ENCODE measurements around the gene MMP7.

MMP7 gene

DNA sequence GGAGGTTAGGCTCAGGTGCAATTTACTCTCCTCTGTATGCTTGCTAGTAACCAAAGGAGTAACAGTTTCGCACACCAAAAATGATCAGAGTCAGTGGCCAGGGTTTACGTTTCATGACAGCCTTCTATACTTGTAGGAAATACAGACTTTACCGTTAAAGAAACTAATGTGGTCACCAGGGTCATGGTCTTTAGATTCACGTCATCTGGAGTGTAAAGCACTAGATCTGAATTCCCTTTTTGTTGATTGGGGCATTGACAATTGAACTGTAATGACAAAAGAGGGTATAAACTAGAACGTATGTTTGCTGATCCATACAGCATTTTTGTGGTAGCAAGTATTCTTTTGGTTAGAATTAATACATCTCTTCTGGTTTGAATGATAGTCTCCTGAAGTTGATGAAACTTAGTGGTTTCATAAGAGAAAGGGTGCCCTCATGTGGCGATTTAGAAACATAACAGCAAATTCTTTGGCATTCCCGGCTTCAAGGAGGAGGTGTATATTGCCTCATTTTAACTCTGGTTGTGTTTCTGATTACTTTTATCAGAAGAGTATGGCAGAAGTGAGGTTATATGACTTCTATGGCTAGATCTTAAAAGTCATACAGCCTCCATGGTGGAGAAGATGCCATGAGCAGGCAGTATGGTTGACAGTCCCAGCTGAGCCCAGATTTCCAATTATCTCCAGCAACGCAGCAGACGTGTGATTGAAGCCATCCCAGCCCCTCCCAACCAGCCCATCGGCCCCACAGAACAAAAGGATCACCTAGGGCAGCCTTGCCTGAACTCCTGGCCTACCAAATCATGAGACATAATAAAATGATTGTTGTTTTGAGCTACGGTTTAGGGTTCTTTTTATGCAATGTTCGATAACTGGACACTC lies 35.1 kb downstream of the MMP7 start:
- DNase-seq (ENCODE audit: low read depth in 2 of 2): peak in 1 of 2 donors; percentile 29

DNA sequence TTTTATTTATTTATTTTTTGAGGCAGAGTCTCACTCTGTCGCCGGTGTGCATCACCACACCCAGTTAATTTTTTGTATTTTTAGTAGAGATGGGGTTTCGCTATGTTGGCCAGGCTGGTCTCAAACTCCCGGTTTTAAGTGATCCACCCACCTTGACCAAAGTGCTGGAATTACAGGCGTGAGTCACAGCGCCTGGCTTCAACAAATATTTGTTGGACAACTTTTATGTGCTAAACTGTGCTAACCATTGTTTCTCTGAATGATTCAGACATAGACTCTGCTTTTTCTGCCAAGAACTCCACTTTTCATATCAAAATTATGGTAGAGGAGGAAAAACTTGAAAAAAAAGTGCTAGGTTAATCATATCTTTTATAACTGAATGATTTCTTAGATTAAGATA lies 36.3 kb downstream of the MMP7 start:
- no peak for DNase-seq (ENCODE audit: low read depth in 2 of 2)

DNA sequence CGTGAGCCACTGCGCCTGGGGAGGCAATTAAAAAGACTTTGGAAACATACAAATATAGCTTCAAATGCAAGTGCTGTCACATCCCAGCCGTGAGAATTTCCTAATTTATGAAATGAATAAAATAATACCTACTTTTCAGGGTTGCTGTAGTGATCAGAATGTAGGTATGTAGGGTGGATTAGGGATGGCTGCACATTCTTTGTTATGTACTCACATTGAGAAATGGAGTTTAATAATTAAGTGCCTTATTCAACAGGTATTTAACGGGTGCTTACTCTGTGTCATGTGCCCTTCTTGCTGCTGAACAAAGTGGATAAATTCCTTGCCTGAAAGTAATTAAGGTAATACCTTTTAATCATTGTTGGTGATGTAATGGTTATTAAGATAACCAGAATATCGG lies 37.0 kb downstream of the MMP7 start:
- no peak for DNase-seq (ENCODE audit: low read depth in 2 of 2)

DNA sequence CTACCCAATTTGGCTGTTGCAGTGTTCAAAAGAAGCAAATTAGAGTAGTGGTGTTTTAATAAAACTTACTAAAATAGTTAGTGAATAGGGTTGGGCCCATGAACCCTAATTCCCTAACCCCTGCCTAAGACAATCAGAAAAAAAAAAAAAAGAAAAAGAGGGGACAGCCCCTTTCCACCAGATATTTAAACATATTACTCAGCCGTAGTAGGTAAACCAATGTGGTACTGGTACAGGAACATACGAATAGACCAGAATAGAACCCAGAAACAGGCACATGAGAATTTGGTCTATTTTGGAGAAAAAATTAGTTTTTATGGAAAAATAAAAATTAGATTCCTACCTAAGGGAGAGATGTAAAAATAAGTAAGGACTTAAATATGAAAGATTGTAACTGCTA lies 38.6 kb downstream of the MMP7 start:
- no peak for DNase-seq (ENCODE audit: low read depth in 2 of 2)

DNA sequence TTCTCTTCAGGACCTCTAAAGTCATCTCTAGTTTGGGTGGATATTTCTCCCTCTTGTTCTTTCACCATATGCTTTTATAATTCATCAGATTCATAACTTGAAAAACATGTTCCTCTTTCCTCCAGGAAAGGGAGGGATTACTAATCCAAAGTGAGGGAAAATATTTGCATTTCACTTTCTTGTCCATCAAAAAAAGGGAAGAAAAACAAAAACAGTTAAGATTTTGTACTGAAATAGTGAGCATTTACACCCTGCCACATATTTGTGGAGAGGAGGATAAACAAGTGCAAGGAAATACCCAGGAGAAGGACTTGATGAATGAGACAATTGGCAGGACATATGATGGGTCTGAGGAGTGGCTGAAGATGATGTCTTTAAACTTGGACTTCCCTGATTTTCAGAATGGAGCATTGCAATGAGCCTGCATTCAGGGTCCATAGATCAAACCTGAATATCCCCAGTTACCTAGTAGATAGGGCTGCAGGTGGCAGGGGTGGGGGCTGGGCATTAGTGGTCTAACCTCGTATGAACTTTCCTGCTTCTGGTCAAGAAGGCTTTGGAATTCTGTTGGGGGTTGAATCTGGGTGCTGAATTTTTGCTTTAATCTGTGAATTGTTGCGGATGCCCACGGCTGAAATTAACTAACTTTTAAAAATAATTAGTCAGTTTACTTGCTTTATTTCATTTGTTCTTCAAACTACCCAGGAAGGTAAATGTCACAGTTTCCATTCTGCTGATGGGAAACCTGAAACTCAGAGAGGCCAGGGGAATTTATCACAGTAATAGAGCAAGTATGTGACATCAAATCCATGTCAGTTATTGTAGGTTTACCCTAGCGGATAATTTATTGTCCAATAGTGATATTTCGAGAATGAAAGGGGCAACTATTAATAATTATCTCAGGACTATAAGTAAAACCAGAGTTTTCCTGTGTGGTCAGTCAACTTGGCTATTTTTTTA lies 41.1 kb downstream of the MMP7 start:
- no peak for DNase-seq (ENCODE audit: low read depth in 2 of 2)

DNA sequence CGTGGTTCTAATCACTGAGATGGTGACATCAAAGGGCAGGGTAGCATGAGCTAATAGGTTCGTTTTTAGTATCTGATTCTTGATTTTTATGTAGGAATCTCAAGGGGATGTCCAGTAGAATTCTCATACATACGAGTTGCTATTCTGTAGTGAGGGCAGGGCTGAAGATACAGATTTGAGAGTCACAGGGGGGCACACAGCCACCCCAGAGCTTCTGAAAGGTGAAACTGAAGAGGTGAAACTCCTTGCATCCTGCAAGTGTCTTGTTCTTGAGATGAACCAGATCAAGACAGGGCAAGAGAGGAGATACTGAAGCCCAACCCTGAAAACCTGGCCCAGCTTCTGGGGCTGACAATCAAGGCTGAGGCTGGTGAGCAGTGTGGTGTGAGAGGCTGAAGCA lies 42.3 kb downstream of the MMP7 start:
- DNase-seq (ENCODE audit: low read depth in 2 of 2): no peak

DNA sequence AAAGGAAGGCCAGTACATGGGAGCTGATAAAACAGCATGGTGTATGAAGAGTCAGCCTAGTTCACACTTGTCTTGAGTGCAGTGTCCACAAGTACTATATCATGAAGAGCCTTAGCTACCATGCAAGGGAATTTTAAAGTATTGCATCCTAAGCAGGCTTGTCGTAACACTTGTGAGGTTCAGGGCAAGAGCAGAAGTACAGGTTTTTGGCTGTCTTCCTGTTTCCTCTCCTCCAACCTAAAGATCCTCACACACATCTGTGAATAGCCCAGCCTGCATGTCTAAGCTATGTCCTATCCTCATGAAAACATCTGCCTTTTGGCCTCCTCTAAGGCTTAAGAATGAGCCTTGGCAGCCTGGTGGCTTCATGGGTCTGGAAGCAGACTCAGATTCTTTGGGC lies 43.3 kb downstream of the MMP7 start:
- DNase-seq (ENCODE audit: low read depth in 2 of 2): no peak

DNA sequence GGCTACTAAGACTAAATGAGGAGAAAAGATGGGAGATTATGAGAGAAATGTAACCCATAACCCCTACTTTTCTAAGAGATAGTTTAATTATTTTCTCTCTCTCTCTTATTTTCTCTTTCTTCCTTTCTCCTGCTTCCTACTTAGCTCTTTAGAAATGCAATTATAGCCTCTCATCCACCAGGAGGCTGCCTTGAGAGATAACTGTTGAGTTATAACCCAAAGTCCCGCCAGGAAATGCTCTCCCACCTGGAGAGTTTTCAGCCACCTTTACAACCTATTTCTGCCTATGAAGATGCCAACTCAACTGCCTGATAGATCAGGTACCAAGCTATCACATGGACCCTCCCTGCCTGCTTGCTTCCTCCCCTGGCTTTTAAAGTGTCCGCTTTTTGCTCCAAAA lies 44.0 kb downstream of the MMP7 start:
- no peak for DNase-seq (ENCODE audit: low read depth in 2 of 2)

DNA sequence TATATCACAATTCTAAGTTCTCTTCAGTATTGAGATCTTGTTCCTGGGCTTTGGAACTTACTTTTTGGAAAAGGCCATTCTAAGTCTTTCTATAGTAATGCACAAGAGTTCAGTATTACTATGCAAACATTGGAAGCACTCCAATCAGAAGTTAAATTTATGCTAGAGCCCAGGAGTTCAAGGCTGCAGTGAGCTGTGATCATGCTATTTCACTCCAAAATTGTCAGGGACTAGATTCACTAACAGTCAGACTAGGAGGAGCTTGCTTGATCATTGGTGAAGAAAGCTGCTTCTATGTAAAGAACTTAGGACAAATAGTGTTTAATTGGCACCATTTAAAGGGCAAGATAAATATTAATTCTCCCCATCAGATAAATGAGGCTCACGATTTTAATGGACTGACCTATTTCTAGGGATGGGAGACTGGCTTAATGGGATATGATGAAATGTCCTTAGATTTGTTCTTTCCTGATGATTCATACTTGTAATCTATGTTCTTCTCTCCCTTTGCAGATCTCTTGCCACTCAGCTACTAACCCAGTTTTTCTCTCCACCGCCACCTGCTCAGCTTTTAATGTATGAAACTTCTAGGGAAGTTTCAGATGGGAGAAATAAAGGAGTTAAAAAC lies 45.3 kb downstream of the MMP7 start:
- no peak for DNase-seq (ENCODE audit: low read depth in 2 of 2)

DNA sequence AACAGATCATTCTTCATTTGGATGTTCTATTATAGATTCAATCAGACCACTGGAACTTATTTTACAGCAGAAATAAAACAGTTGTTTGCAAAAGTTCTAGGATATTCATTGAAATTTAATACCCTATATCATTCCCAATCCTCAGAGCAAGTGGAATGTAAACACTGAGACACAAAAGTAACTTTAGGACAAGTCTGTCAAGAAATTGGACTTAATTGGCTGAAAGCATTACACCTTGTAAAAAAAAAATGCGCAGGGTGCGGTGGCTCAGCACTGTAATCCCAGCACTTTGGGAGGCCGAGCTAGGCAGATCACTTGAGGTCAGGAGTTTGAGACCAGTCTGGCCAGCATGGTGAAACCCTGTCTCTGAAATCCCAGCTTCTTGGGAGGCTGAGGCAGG lies 48.1 kb downstream of the MMP7 start:
- DNase-seq (ENCODE audit: low read depth in 2 of 2): no peak

DNA sequence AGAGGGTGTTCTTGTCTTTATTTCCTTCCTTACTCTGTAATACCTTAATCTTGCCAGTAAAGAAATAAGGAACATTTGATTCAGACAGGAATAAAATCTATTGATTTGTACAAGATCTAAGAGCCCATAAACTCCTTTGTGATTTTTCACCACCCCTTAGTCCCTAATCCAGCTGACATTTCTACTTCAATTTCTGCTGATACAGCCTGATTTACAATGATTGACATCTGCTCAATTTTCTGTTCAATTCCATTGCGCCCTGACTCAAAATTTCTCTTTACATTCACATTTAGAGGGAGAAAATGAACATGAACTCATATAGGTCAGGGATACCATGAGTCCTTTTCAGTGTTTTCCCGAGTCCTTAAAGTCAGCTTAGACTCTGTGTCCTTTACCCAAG lies 50.8 kb downstream of the MMP7 start:
- no peak for DNase-seq (ENCODE audit: low read depth in 2 of 2)

DNA sequence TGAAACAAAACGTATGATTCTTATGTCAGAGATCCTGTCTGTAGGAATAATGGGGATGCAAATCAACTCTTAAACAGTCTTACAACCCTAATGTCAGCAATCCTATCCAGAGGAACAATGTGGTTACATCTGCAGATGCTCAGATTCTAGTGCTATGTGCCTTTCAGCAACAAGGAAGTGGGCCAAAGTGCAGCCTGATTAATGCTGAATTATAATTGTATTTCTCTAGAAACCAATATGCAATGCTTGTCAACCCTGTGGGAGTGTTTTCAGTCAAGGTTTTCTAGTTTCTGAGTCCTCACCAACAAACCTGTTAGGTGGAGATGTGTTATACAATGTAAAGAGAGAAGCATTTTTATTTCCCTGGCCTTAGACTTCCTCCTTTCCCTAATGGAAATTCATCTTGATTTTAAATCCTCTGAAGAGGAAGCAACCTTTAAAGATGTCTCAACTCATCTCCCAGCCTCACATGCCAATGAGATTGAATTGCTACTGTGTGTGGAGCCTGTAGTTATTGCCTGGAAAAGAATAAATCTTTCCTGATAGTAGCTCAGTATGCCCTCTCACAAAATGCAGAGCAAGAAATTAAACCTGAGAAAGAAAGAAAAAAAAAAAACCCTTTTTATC lies 51.8 kb downstream of the MMP7 start:
- no peak for DNase-seq (ENCODE audit: low read depth in 2 of 2)

DNA sequence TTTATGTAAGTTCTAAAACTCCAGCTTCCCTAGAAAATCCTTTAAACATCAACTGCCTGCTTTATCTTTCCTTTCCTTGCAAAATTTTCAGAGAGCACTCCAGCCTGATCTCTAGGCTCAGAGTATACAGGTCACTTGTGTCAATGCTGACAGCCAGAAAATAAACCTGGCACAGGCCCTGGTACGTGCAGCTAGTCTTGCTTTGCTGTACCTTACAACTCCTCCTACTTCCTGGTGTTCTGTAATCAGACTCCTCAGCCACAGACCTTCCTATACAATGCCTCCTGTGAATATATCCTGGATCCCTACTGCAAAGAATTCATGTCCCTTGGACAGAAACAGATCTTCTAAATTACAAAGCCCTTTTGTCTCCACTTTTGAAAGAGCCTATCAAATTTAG lies 53.7 kb downstream of the MMP7 start:
- DNase-seq (ENCODE audit: low read depth in 2 of 2): no peak

DNA sequence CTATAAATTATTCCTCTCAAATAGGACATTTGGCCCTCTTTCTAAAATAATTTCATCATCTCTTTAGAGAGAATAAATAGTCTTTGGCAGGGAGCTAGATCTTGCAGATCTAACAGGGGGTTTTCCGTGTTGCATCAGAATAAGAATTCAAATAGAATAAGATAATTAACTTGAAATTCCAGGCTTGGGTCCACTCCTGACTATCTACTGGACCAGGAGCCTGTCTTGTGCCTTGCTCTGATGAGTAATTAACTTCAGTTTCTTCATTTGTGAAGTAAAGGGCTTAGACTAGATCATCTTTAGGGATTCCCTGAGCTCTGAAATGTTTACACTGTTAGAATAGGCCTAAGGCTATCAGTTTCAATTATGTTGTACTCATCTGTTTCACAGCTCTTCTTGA lies 54.5 kb downstream of the MMP7 start:
- no peak for DNase-seq (ENCODE audit: low read depth in 2 of 2)

DNA sequence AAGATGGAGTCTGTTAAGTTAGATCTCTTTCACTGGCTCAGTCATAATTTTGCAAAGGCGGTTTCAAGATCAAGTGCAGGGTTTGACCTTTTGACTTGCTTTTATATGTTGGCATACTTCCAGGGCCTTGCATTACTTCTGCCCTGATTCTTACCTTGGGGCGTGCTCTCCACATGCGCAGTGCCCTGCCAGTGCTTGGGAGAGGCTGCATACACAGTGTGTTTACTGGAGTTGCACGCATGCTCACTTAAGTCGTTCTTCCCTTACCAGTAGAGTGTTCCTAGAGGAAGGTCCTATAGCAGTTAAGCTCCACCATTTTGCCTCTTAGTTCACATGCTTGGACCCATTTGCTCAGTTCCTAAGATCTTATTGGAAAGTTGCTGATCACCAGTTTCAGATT lies 57.0 kb downstream of the MMP7 start:
- no peak for DNase-seq (ENCODE audit: low read depth in 2 of 2)

DNA sequence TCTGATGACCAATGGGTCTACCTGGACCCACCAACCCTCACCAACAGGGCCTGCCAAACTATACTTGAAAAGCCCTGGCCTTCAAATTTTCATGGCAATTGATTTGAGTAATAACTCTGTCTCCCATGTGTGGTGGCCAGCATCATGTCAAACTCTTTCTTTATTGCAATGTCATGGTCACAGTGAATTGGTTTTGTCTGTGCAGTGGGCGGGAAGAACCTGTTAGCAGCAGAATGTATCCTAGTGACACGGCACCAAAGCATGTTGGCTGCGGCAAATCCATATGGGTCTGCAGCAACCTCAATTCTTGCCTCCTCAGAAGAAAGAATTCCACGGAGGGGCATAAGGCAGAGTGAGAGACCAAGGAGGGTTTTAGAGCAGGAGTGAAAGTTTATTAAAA lies 58.4 kb downstream of the MMP7 start:
- DNase-seq (ENCODE audit: low read depth in 2 of 2): no peak

DNA sequence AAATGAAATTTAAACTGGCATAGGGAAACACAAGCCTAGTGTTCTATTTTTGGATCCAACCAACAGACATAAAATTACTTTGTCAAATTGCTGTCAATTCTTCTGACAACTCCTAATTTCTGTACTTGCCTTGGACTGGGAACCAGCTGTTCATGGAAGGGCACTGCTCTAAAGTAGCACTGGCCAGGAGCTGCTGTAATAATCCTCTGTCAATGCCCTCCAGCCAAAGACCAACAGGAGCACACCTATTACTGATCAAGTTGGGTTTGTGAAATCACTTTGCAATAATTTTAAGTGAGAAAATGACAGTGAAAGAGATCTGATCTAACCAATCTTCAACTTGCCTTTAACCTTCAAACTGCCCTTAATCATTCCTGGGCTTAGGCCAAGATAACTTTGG lies 59.1 kb downstream of the MMP7 start:
- DNase-seq (ENCODE audit: low read depth in 2 of 2): no peak

Data from activated CD4-positive, alpha-beta T cell treated with anti-CD3 and anti-CD28 coated beads for 24 hours (primary cell).